Caco-2 (cell line): ENCODE data around the gene HAPLN3. TPM values are rescaled to one million over a fixed set of nuclear protein-coding genes. Genes with fewer than 3 reads are reported as not detected.

ENCODE experiments used
- BruUV-seq: library from RNA; stranded (reverse); fragments of 400-500 nt; replicated peaks from 2 replicates; lab custom pipeline; 2021; lab: Mats Ljungman, UMichigan
- CTCF ChIA-PET: fragments of 300-600 bp; sonication (Branson Sonifier 250); formaldehyde crosslinking; loops from one replicate; lab custom pipeline; 2022; ENCODE audit warnings: antibody characterized with exemption; lab: Charles Lee
- POLR2A ChIA-PET: fragments of 300-600 bp; sonication (Branson Sonifier 250); formaldehyde crosslinking; loops from one replicate; lab custom pipeline; 2022; ENCODE audit warnings: antibody characterized with exemption; lab: Charles Lee
- DNase-seq, 2 experiments: peaks; one replicate each; pipeline versions ENCODE4 v3.0.0 to v3.0.0-alpha.2; 2020 to 2022
- H3K27me3 ChIP-seq: replicated peaks from 2 replicates; pipeline ENCODE4 v1.6.0; 2011; ENCODE audit warnings: low read length; ENCODE audit not compliant: control insufficient read depth, insufficient read depth
- H3K36me3 ChIP-seq: 2 replicates; pipeline ENCODE4 v1.5.1; 2011; ENCODE audit warnings: low read length; ENCODE audit not compliant: control insufficient read depth, insufficient read depth
- H3K4me1 ChIP-seq: fragments of 250-450 bp; sonication (Bioruptor Pico); 2 replicates; pipeline ENCODE4 v1.5.1; 2020; ENCODE audit warnings: mild to moderate bottlenecking
- H3K4me3 ChIP-seq: 2 replicates; pipeline ENCODE4 v1.5.1; 2011; ENCODE audit warnings: low read depth, mild to moderate bottlenecking, control low read depth, low read length
- H3K9me3 ChIP-seq: fragments of 250-450 bp; sonication (Bioruptor Pico); 2 replicates; pipeline ENCODE4 v1.5.1; 2020; ENCODE audit warnings: mild to moderate bottlenecking, moderate library complexity
- H3K27ac Mint-ChIP-seq: one replicate; pipeline ENCODE4 v1.8.0; 2022; ENCODE audit warnings: mixed read lengths; ENCODE audit not compliant: unreplicated experiment
- H3K27me3 Mint-ChIP-seq: one replicate; pipeline ENCODE4 v1.8.0; 2022; ENCODE audit warnings: mixed read lengths; ENCODE audit not compliant: insufficient read depth, unreplicated experiment
- H3K36me3 Mint-ChIP-seq: one replicate; pipeline ENCODE4 v1.8.0; 2022; ENCODE audit warnings: mild to moderate bottlenecking, mixed read lengths; ENCODE audit not compliant: insufficient read depth, unreplicated experiment
- H3K4me1 Mint-ChIP-seq: one replicate; pipeline ENCODE4 v1.8.0; 2022; ENCODE audit warnings: low read depth, mixed read lengths; ENCODE audit not compliant: unreplicated experiment
- H3K4me3 Mint-ChIP-seq: one replicate; pipeline ENCODE4 v1.8.0; 2022; ENCODE audit warnings: mild to moderate bottlenecking, moderate library complexity, mixed read lengths; ENCODE audit not compliant: unreplicated experiment
- H3K9me3 Mint-ChIP-seq: one replicate; pipeline ENCODE4 v1.8.0; 2022; ENCODE audit warnings: mixed read lengths; ENCODE audit not compliant: unreplicated experiment
- CTCF ChIP-seq, 2 experiments: fragments of 200-600 bp in 1 of 2; IDR thresholded peaks; 1 replicate in 1 of 2; 2 replicates in 1 of 2; pipeline versions ENCODE4 v1.5.1 to v1.8.0; 2011 to 2022; ENCODE audit warnings: antibody characterized with exemption in 1 of 2, control low read depth in 1 of 2, inconsistent platforms in 1 of 2, low read depth in 1 of 2, low read length in 1 of 2, mild to moderate bottlenecking in 1 of 2, moderate library complexity in 1 of 2; ENCODE audit not compliant: insufficient read depth in 1 of 2, severe bottlenecking in 1 of 2, unreplicated experiment in 1 of 2
- intact Hi-C: fragments of 100-400 bp; cut with micrococcal nuclease; formaldehyde crosslinking; loops from one replicate; pipeline ENCODE4 v1.10.0; 2022; ENCODE audit not compliant: unreplicated experiment
- total RNA-seq: library from RNA; stranded (reverse); gene quantifications from 2 replicates; pipeline ENCODE4 v1.2.3, GENCODE V29; 2022

Gene HAPLN3
- total RNA-seq, 1 experiment from 2014 or later = 16.7 TPM

GRCh38 chr15:88911766-88912118, 16.4 kb upstream of the HAPLN3 start:
- ChIA-PET CTCF (interaction anchor here (0.7 to 1.4 kb wide), 5 partner anchors 33 to 296 kb away, joined by 3 to 7 read pairs (median 4); no protein-coding TSS in a partner anchor), POLR2A (interaction anchor here (0.6 to 1.0 kb wide), 2 partner anchors 63 to 84 kb away, joined by 3 to 8 read pairs; no protein-coding TSS in a partner anchor)
- no peaks in the 10 kb centered on the region for H3K27me3 Mint-ChIP-seq
- peaks cover 56% of the 10 kb centered on the region for H3K36me3 Mint-ChIP-seq
- H3K27ac Mint-ChIP-seq = peak overlapping the region; percentile 74
- DNase-seq = peak; percentile 57 to 60
- no TSS peak for BruUV-seq
- peaks cover 15% of the 10 kb centered on the region for H3K4me1 ChIP-seq
- H3K4me3 Mint-ChIP-seq = peak overlapping the region; percentile 91
- peaks cover 5% of the 10 kb centered on the region for H3K36me3 ChIP-seq
- intact Hi-C loops = loop anchor here (2.0 kb wide), 4 partner anchors 21 to 93 kb away; no protein-coding TSS in a partner anchor
- TF ChIP-seq CTCF (IDR thresholded peaks at IDR 0.05; ENCODE audit: insufficient read depth in 1 of 2, low read depth in 1 of 2, low read length in 1 of 2, severe bottlenecking in 1 of 2, unreplicated experiment in 1 of 2) = no peak
- peak overlapping the region; percentile 80 for H3K4me3 ChIP-seq
- H3K9me3 Mint-ChIP-seq = no peaks in the 10 kb centered on the region
- no peaks in the 10 kb centered on the region for H3K27me3 ChIP-seq
- H3K4me1 Mint-ChIP-seq = peaks cover 13% of the 10 kb centered on the region
- no peaks in the 10 kb centered on the region for H3K9me3 ChIP-seq

- no peak for TF ChIP-seq CTCF (IDR thresholded peaks at IDR 0.05; ENCODE audit: insufficient read depth in 1 of 2, low read depth in 1 of 2, low read length in 1 of 2, severe bottlenecking in 1 of 2, unreplicated experiment in 1 of 2)
- Mint-ChIP-seq H3K27me3 (no peaks in the 10 kb centered on the region), H3K27ac (no peak overlapping the region), H3K9me3 (no peaks in the 10 kb centered on the region), H3K4me1 (peaks cover 14% of the 10 kb centered on the region), H3K36me3 (peaks cover 71% of the 10 kb centered on the region), H3K4me3 (peak overlapping the region; percentile 91)
- H3K27me3 ChIP-seq = no peaks in the 10 kb centered on the region
- BruUV-seq = no TSS peak
- POLR2A ChIA-PET = no interaction called here
- CTCF ChIA-PET = no interaction called here
- H3K4me3 ChIP-seq = no peak overlapping the region
- peaks cover 8% of the 10 kb centered on the region for H3K36me3 ChIP-seq
- DNase-seq = no peak
- intact Hi-C loops = no loop called here
- peaks cover 20% of the 10 kb centered on the region for H3K4me1 ChIP-seq
- no peaks in the 10 kb centered on the region for H3K9me3 ChIP-seq
Measured at GRCh38 chr15:88909956-88910831, 14.8 kb upstream of the HAPLN3 start.

- ChIA-PET CTCF (no interaction called here), POLR2A (no interaction called here)
- TF ChIP-seq CTCF (IDR thresholded peaks at IDR 0.05; ENCODE audit: insufficient read depth in 1 of 2, low read depth in 1 of 2, low read length in 1 of 2, severe bottlenecking in 1 of 2, unreplicated experiment in 1 of 2) = no peak
- no peak overlapping the region for H3K27ac Mint-ChIP-seq
- no peaks in the 10 kb centered on the region for H3K9me3 ChIP-seq
- H3K4me1 ChIP-seq = peaks cover 30% of the 10 kb centered on the region
- H3K36me3 ChIP-seq = peaks cover 11% of the 10 kb centered on the region
- no peaks in the 10 kb centered on the region for H3K27me3 Mint-ChIP-seq
- intact Hi-C loops = no loop called here
- BruUV-seq = no TSS peak
- H3K36me3 Mint-ChIP-seq = peaks cover 80% of the 10 kb centered on the region
- no peaks in the 10 kb centered on the region for H3K9me3 Mint-ChIP-seq
- DNase-seq = no peak
- no peak overlapping the region for H3K4me3 Mint-ChIP-seq
- H3K4me3 ChIP-seq = no peak overlapping the region
- H3K4me1 Mint-ChIP-seq = peaks cover 24% of the 10 kb centered on the region
- H3K27me3 ChIP-seq = no peaks in the 10 kb centered on the region
Measured at GRCh38 chr15:88908697-88909621, 13.6 kb upstream of the HAPLN3 start.
